HEK293 (cell line): ENCODE data around the gene ABHD16A.
A peak's percentile ranks its signal among the peaks of the same experiment; 100 is the strongest.

ENCODE experiments used
- BCL11B ChIP-seq: fragments of 450-650 bp; formaldehyde crosslinking; IDR thresholded peaks from 2 replicates; pipeline ENCODE4 v1.5.1; 2016; ENCODE audit warnings: low read depth, missing biosample characterization, missing genetic modification characterization
- EGR2 ChIP-seq: fragments of 450-650 bp; formaldehyde crosslinking; IDR thresholded peaks from 2 replicates; pipeline ENCODE4 v1.5.1; 2016; ENCODE audit warnings: low read depth, missing biosample characterization, missing genetic modification characterization
- GLIS2 ChIP-seq: fragments of 450-650 bp; formaldehyde crosslinking; IDR thresholded peaks from 2 replicates; pipeline ENCODE4 v1.5.1; 2016; ENCODE audit warnings: missing biosample characterization, missing genetic modification characterization
- HOXD13 ChIP-seq: sonication (generic); formaldehyde crosslinking; IDR thresholded peaks from 2 replicates; pipeline ENCODE4 v1.8.0; 2022; ENCODE audit warnings: missing genetic modification reagents, borderline replicate concordance
- MEIS1 ChIP-seq: sonication (generic); formaldehyde crosslinking; IDR thresholded peaks from 2 replicates; pipeline ENCODE4 v1.8.1; 2022; ENCODE audit warnings: missing genetic modification reagents, mild to moderate bottlenecking, borderline replicate concordance
- REPIN1 ChIP-seq: fragments of 450-650 bp; formaldehyde crosslinking; IDR thresholded peaks from 2 replicates; pipeline ENCODE4 v1.5.1; 2017; ENCODE audit warnings: missing biosample characterization, missing genetic modification characterization, low read depth
- SCRT1 ChIP-seq: fragments of 450-650 bp; formaldehyde crosslinking; IDR thresholded peaks from 2 replicates; pipeline ENCODE4 v1.5.1; 2016; ENCODE audit warnings: missing biosample characterization, missing genetic modification characterization, borderline replicate concordance
- TCF7L2 ChIP-seq: IDR thresholded peaks from 2 replicates; pipeline ENCODE4 v1.6.1; 2011; ENCODE audit warnings: low read depth, mild to moderate bottlenecking, inconsistent platforms, low read length, moderate library complexity, borderline replicate concordance
- ZBTB8A ChIP-seq: fragments of 450-650 bp; formaldehyde crosslinking; IDR thresholded peaks from 2 replicates; pipeline ENCODE4 v1.5.1; 2016; ENCODE audit warnings: missing biosample characterization, missing genetic modification characterization
- ZFHX2 ChIP-seq: fragments of 450-650 bp; formaldehyde crosslinking; conservative IDR thresholded peaks from 2 replicates; pipeline ENCODE4 v1.5.1; 2016; ENCODE audit warnings: missing biosample characterization, missing genetic modification characterization
- ZNF10 ChIP-seq: fragments of 450-650 bp; formaldehyde crosslinking; IDR thresholded peaks from 2 replicates; pipeline ENCODE4 v1.5.1; 2017; ENCODE audit warnings: missing biosample characterization, missing genetic modification characterization
- ZNF133 ChIP-seq: fragments of 450-650 bp; formaldehyde crosslinking; IDR thresholded peaks from 2 replicates; pipeline ENCODE4 v1.5.1; 2016; ENCODE audit warnings: missing biosample characterization, missing genetic modification characterization
- ZNF138 ChIP-seq: fragments of 450-650 bp; formaldehyde crosslinking; IDR thresholded peaks from 2 replicates; pipeline ENCODE4 v1.5.1; 2016; ENCODE audit warnings: missing biosample characterization, missing genetic modification characterization, borderline replicate concordance
- ZNF223 ChIP-seq: fragments of 450-650 bp; formaldehyde crosslinking; IDR thresholded peaks from 2 replicates; pipeline ENCODE4 v1.5.1; 2016; ENCODE audit warnings: missing biosample characterization, missing genetic modification characterization
- ZNF274 ChIP-seq, 2 experiments: fragments of 200-500 bp in 1 of 2; fragments of 450-650 bp in 1 of 2; sonication (Bioruptor generic) in 1 of 2; formaldehyde crosslinking in 1 of 2; IDR thresholded peaks; 2 replicates each; pipeline versions ENCODE4 v1.5.1 to v1.6.1; 2014 to 2016; ENCODE audit warnings: borderline replicate concordance in 1 of 2, inconsistent platforms in 1 of 2, low read length in 1 of 2, missing biosample characterization in 1 of 2, missing genetic modification characterization in 1 of 2
- ZNF292 ChIP-seq: fragments of 450-650 bp; formaldehyde crosslinking; IDR thresholded peaks from 2 replicates; pipeline ENCODE4 v1.5.1; 2016; ENCODE audit warnings: low read depth, missing biosample characterization, missing genetic modification characterization, borderline replicate concordance
- ZNF335 ChIP-seq: fragments of 450-650 bp; formaldehyde crosslinking; conservative IDR thresholded peaks from 2 replicates; pipeline ENCODE4 v1.5.1; 2016; ENCODE audit warnings: missing biosample characterization, missing genetic modification characterization
- ZNF555 ChIP-seq: fragments of 450-650 bp; formaldehyde crosslinking; conservative IDR thresholded peaks from 2 replicates; pipeline ENCODE4 v1.5.1; 2017; ENCODE audit warnings: missing biosample characterization, mild to moderate bottlenecking, missing genetic modification characterization, inconsistent platforms
- ZNF610 ChIP-seq: fragments of 450-650 bp; formaldehyde crosslinking; IDR thresholded peaks from 2 replicates; pipeline ENCODE4 v1.5.1; 2016; ENCODE audit warnings: missing biosample characterization, missing genetic modification characterization, borderline replicate concordance
- ZNF654 ChIP-seq: fragments of 450-650 bp; formaldehyde crosslinking; IDR thresholded peaks from 2 replicates; pipeline ENCODE4 v1.5.1; 2016; ENCODE audit warnings: low read depth, missing biosample characterization, missing genetic modification characterization
- ZNF670 ChIP-seq: fragments of 450-650 bp; formaldehyde crosslinking; IDR thresholded peaks from 2 replicates; pipeline ENCODE4 v1.5.1; 2016; ENCODE audit warnings: missing biosample characterization, missing genetic modification characterization, low read depth
- TF ChIP-seq, protein P1 (sequence below): fragments of 450-650 bp; formaldehyde crosslinking; IDR thresholded peaks from 2 replicates; pipeline ENCODE4 v1.5.1; 2016; ENCODE audit warnings: missing biosample characterization, missing genetic modification characterization, borderline replicate concordance
- TF ChIP-seq, protein P2 (sequence below): fragments of 450-650 bp; formaldehyde crosslinking; IDR thresholded peaks from 2 replicates; pipeline ENCODE4; 2016; ENCODE audit warnings: missing biosample characterization, missing genetic modification characterization
- TF ChIP-seq, protein P3 (sequence below): fragments of 450-650 bp; formaldehyde crosslinking; optimal IDR thresholded peaks from 2 replicates; pipeline ENCODE3; 2016; ENCODE audit warnings: missing biosample characterization, mild to moderate bottlenecking, missing genetic modification characterization
- TF ChIP-seq, protein P4 (sequence below): fragments of 450-650 bp; formaldehyde crosslinking; IDR thresholded peaks from 2 replicates; pipeline ENCODE4 v1.5.1; 2016; ENCODE audit warnings: missing biosample characterization, missing genetic modification characterization
- TF ChIP-seq, protein P5 (sequence below): fragments of 450-650 bp; formaldehyde crosslinking; IDR thresholded peaks from 2 replicates; pipeline ENCODE4 v1.5.1; 2016; ENCODE audit warnings: missing biosample characterization, missing genetic modification characterization
- TF ChIP-seq, protein P6 (sequence below): fragments of 450-650 bp; formaldehyde crosslinking; IDR thresholded peaks from 2 replicates; pipeline ENCODE4 v1.5.1; 2016; ENCODE audit warnings: missing biosample characterization, missing genetic modification characterization
- TF ChIP-seq, protein P7 (sequence below): fragments of 450-650 bp; formaldehyde crosslinking; IDR thresholded peaks from 2 replicates; pipeline ENCODE4 v1.5.1; 2017; ENCODE audit warnings: missing biosample characterization, mild to moderate bottlenecking, missing genetic modification characterization, moderate library complexity

Gene ABHD16A

DNA sequence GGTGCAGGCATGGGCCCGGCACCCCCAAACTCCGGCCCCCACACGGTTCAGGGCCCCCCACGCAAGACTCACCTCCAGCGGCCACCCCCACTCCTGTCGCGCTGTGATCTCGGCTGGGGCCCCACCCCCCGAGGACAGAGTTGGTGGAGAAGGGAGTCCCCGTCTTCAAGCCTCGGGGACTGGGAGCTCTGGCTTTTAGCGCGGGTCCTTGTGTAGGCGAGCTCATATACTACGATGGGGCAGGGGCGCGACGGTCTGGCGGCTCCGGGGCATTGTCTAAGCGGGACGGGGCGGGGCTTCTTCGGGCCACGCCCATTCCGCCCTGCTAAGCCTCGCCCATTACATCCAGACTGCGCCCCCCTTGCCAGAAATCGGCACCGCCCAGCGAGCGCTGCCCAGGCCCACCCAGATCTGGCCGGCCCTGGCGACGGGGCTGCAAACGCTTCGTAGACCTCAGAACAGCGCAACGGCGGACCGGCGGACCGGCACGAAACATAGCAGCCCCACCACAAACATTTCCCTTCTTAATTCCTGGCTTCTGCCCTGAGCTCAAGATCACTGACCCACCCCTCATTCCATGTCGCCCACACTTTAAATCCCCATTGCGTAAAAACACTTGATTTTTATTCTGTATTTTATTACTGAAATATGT, 27.0 kb upstream of the ABHD16A start (continued):
- TF ChIP-seq, protein P1, sequence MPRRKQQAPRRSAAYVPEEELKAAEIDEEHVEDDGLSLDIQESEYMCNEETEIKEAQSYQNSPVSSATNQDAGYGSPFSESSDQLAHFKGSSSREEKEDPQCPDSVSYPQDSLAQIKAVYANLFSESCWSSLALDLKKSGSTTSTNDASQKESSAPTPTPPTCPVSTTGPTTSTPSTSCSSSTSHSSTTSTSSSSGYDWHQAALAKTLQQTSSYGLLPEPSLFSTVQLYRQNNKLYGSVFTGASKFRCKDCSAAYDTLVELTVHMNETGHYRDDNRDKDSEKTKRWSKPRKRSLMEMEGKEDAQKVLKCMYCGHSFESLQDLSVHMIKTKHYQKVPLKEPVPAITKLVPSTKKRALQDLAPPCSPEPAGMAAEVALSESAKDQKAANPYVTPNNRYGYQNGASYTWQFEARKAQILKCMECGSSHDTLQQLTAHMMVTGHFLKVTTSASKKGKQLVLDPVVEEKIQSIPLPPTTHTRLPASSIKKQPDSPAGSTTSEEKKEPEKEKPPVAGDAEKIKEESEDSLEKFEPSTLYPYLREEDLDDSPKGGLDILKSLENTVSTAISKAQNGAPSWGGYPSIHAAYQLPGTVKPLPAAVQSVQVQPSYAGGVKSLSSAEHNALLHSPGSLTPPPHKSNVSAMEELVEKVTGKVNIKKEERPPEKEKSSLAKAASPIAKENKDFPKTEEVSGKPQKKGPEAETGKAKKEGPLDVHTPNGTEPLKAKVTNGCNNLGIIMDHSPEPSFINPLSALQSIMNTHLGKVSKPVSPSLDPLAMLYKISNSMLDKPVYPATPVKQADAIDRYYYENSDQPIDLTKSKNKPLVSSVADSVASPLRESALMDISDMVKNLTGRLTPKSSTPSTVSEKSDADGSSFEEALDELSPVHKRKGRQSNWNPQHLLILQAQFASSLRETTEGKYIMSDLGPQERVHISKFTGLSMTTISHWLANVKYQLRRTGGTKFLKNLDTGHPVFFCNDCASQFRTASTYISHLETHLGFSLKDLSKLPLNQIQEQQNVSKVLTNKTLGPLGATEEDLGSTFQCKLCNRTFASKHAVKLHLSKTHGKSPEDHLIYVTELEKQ (tag by site-specific recombination): no peak
- TF ChIP-seq TCF7L2: no peak
- no peak for TF ChIP-seq HOXD13 (CRISPR knock-in tag)
- TF ChIP-seq, protein P2, sequence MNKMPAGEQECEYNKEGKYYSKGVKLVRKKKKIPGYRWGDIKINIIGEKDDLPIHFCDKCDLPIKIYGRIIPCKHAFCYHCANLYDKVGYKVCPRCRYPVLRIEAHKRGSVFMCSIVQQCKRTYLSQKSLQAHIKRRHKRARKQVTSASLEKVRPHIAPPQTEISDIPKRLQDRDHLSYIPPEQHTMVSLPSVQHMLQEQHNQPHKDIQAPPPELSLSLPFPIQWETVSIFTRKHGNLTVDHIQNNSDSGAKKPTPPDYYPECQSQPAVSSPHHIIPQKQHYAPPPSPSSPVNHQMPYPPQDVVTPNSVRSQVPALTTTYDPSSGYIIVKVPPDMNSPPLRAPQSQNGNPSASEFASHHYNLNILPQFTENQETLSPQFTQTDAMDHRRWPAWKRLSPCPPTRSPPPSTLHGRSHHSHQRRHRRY (tag by site-specific recombination): no peak
- TF ChIP-seq ZNF610 (tag by site-specific recombination): no peak
- no peak for TF ChIP-seq ZNF670 (tag by site-specific recombination)
- no peak for TF ChIP-seq ZNF133 (tag by site-specific recombination)
- no peak for TF ChIP-seq ZNF274 (IDR thresholded peaks at IDR 0.05; ENCODE audit: low read length)
- TF ChIP-seq ZNF274 (tag by site-specific recombination; IDR thresholded peaks at IDR 0.05; ENCODE audit: borderline replicate concordance): no peak
- no peak for TF ChIP-seq ZNF292 (tag by site-specific recombination)
- 0 out of 2 replicates have a peak, but pooled peaks have one; percentile 27 for TF ChIP-seq BCL11B (tag by site-specific recombination)
- TF ChIP-seq, protein P3, sequence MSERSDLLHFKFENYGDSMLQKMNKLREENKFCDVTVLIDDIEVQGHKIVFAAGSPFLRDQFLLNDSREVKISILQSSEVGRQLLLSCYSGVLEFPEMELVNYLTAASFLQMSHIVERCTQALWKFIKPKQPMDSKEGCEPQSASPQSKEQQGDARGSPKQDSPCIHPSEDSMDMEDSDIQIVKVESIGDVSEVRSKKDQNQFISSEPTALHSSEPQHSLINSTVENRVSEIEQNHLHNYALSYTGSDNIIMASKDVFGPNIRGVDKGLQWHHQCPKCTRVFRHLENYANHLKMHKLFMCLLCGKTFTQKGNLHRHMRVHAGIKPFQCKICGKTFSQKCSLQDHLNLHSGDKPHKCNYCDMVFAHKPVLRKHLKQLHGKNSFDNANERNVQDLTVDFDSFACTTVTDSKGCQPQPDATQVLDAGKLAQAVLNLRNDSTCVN (tag by site-specific recombination): peak; percentile 58
- TF ChIP-seq ZFHX2 (tag by site-specific recombination): peak; percentile 80
- TF ChIP-seq, protein P4, sequence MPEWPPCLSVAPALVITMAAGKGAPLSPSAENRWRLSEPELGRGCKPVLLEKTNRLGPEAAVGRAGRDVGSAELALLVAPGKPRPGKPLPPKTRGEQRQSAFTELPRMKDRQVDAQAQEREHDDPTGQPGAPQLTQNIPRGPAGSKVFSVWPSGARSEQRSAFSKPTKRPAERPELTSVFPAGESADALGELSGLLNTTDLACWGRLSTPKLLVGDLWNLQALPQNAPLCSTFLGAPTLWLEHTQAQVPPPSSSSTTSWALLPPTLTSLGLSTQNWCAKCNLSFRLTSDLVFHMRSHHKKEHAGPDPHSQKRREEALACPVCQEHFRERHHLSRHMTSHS (tag by site-specific recombination): no peak
- peak; percentile 98 for TF ChIP-seq GLIS2 (tag by site-specific recombination)
- TF ChIP-seq ZNF335 (tag by site-specific recombination): peak; percentile 96
- TF ChIP-seq, protein P5, sequence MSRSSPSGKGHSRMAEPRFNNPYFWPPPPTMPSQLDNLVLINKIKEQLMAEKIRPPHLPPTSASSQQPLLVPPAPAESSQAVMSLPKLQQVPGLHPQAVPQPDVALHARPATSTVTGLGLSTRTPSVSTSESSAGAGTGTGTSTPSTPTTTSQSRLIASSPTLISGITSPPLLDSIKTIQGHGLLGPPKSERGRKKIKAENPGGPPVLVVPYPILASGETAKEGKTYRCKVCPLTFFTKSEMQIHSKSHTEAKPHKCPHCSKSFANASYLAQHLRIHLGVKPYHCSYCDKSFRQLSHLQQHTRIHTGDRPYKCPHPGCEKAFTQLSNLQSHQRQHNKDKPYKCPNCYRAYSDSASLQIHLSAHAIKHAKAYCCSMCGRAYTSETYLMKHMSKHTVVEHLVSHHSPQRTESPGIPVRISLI: no peak
- TF ChIP-seq, protein P6, sequence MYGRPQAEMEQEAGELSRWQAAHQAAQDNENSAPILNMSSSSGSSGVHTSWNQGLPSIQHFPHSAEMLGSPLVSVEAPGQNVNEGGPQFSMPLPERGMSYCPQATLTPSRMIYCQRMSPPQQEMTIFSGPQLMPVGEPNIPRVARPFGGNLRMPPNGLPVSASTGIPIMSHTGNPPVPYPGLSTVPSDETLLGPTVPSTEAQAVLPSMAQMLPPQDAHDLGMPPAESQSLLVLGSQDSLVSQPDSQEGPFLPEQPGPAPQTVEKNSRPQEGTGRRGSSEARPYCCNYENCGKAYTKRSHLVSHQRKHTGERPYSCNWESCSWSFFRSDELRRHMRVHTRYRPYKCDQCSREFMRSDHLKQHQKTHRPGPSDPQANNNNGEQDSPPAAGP (tag by site-specific recombination): 0 out of 2 replicates have a peak, but pooled peaks have one; percentile 50
- no peak for TF ChIP-seq ZNF555 (tag by site-specific recombination)
- peak; percentile 68; the same call in 1 of the 2 replicates for TF ChIP-seq EGR2 (tag by site-specific recombination)
- peak; percentile 82 for TF ChIP-seq ZNF223 (tag by site-specific recombination)
- no peak for TF ChIP-seq ZNF654
- no peak for TF ChIP-seq REPIN1 (tag by site-specific recombination)
- TF ChIP-seq SCRT1 (tag by site-specific recombination): no peak
- no peak for TF ChIP-seq ZNF138 (tag by site-specific recombination)
- TF ChIP-seq ZBTB8A (tag by site-specific recombination): peak; percentile 50; the same call in 1 of the 2 replicates
- TF ChIP-seq MEIS1 (CRISPR knock-in tag): no peak
- TF ChIP-seq, protein P7, sequence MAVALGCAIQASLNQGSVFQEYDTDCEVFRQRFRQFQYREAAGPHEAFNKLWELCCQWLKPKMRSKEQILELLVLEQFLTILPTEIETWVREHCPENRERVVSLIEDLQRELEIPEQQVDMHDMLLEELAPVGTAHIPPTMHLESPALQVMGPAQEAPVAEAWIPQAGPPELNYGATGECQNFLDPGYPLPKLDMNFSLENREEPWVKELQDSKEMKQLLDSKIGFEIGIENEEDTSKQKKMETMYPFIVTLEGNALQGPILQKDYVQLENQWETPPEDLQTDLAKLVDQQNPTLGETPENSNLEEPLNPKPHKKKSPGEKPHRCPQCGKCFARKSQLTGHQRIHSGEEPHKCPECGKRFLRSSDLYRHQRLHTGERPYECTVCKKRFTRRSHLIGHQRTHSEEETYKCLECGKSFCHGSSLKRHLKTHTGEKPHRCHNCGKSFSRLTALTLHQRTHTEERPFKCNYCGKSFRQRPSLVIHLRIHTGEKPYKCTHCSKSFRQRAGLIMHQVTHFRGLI (tag by site-specific recombination): peak; percentile 87
- TF ChIP-seq ZNF10 (tag by site-specific recombination): 0 out of 2 replicates have a peak, but pooled peaks have one; percentile 29
